ENCODE measurements around the gene CDC42EP4. TPM values are rescaled to one million over a fixed set of nuclear protein-coding genes. Genes with fewer than 3 reads are reported as not detected.

The CDC42EP4 gene, protein sequence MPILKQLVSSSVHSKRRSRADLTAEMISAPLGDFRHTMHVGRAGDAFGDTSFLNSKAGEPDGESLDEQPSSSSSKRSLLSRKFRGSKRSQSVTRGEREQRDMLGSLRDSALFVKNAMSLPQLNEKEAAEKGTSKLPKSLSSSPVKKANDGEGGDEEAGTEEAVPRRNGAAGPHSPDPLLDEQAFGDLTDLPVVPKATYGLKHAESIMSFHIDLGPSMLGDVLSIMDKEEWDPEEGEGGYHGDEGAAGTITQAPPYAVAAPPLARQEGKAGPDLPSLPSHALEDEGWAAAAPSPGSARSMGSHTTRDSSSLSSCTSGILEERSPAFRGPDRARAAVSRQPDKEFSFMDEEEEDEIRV
- total RNA-seq: 46.8 and 115 TPM in 2 replicates

GRCh38 chr17:73311781-73312641, at the start of gene CDC42EP4:
CDC42EP4 (minus strand) TSS chr17:73312001; CDS start chr17:73286500, 25,501 bp downstream.
- TF ChIP-seq CTCF (conservative IDR thresholded peaks at IDR 0.05; ENCODE audit: low read depth, low read length): no peak
- peak within 1 kb of the TSS; percentile 100 for H3K4me3 ChIP-seq (ENCODE audit: low read depth, low read length)
- no peak for DNase-seq (ENCODE audit: low read depth)

GRCh38 chr17:73360961-73361761, 49.4 kb upstream of the CDC42EP4 start:
- DNase-seq (ENCODE audit: low read depth): no peak
- no peak for TF ChIP-seq CTCF (conservative IDR thresholded peaks at IDR 0.05; ENCODE audit: low read depth, low read length)
- H3K4me3 ChIP-seq (ENCODE audit: low read depth, low read length): no peak overlapping the region

DNA sequence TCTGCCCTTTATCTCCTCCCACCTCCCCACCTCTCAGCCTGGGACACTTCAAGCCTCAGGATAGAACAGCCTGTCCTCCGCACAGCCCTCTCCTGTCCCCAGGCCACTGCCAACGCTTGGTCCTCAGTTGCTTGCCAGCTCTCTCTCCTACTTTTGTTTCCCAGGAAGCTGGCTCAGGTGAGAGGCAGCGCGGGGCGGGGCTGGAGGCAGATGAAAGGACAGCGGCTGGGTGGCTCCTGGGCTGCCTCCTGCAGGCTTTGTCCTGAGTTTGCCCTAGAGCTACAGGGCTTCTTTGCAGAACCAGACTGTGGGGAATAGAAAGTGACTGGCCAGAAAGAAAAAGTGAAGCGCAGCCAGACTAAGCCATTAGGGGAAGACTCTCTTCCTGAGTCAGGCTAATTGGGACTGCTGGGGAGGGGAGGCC, 48.2 kb upstream of the CDC42EP4 start:
- TF ChIP-seq CTCF (conservative IDR thresholded peaks at IDR 0.05; ENCODE audit: low read depth, low read length): no peak
- no peak for DNase-seq (ENCODE audit: low read depth)

GRCh38 chr17:73359352-73359751, 47.6 kb upstream of the CDC42EP4 start:
- no peak for DNase-seq (ENCODE audit: low read depth)
- H3K4me3 ChIP-seq (ENCODE audit: low read depth, low read length): no peak overlapping the region
- TF ChIP-seq CTCF (conservative IDR thresholded peaks at IDR 0.05; ENCODE audit: low read depth, low read length): no peak

More for the DNA sequence above, 48.2 kb upstream of the CDC42EP4 start:
- no peak overlapping the region for H3K4me3 ChIP-seq (ENCODE audit: low read depth, low read length)

GRCh38 chr17:73358668-73359067, 46.9 kb upstream of the CDC42EP4 start:
- TF ChIP-seq CTCF (conservative IDR thresholded peaks at IDR 0.05; ENCODE audit: low read depth, low read length): no peak
- no peak overlapping the region for H3K4me3 ChIP-seq (ENCODE audit: low read depth, low read length)
- no peak for DNase-seq (ENCODE audit: low read depth)

DNA sequence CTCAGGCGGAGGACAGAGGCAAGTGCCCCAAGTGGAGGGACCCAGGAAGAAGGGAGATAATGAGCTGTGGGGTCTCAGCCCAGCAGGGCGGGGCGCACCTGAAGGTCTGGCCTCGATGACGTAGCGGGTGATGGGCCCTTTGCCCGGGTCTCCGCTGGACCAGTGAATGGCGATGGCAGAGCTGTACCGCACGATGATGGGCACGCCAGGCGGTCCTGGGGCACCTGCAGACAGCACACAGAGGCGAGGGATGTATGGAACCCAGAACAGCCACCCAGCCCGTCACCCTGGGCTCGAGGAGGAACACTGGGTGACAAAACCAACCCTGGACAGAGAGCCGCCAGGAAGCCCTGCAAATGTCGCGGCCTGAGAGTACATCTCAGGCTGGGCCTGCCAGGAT, 46.2 kb upstream of the CDC42EP4 start:
- no peak for DNase-seq (ENCODE audit: low read depth)
- no peak for TF ChIP-seq CTCF (conservative IDR thresholded peaks at IDR 0.05; ENCODE audit: low read depth, low read length)
- H3K4me3 ChIP-seq (ENCODE audit: low read depth, low read length): no peak overlapping the region
